Measurements from ENCODE around the gene LPIN1.

The LPIN1 gene

DNA sequence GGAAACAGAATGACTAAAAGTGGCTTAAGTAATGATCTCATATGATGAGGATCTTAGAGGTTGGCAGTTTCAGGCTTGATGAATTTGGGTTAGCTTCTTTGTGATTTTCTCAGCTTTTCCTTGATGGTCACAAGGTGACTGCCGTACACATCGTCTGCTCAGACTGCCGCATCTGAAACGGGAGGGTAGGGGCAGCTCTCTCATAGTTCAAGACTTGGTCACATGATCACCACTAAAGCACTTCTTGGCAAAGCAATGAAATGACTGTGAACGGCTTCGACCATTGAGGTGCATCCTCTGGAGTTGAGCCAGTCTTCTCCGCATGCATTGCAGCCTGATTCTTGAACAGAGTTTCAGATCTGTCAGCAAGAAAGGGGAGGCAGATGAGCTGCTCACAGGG lies 43.8 kb downstream of the LPIN1 start:
- H3K4me3 ChIP-seq (ENCODE audit: low read length), result no peak overlapping the region
- TF ChIP-seq EZH2phosphoT487 (IDR thresholded peaks at IDR 0.05; ENCODE audit: low read depth) (no peak), CTCF (IDR thresholded peaks at IDR 0.05; ENCODE audit: low read depth, low read length) (no peak)
- H3K79me2 ChIP-seq (ENCODE audit: low read length), result no peaks in the 10 kb centered on the region
- H2AFZ ChIP-seq (ENCODE audit: low read depth, low read length), result no peak overlapping the region
- H3K36me3 ChIP-seq (replicated peaks; ENCODE audit: low read depth, low read length), result peaks cover 54% of the 10 kb centered on the region
- no peaks in the 10 kb centered on the region for H3K9me3 ChIP-seq (ENCODE audit: insufficient read depth, low read length)
- no peak overlapping the region for H3K27ac ChIP-seq (ENCODE audit: low read length)
- H3K9ac ChIP-seq (ENCODE audit: low read length), result no peak overlapping the region
- no peak overlapping the region for H3K4me2 ChIP-seq (ENCODE audit: low read length)
- no peaks in the 10 kb centered on the region for H3K4me1 ChIP-seq (ENCODE audit: low read length)
- peaks cover 6% of the 10 kb centered on the region; the same call in 1 of the 2 replicates for H4K20me1 ChIP-seq (ENCODE audit: insufficient read depth, low read length)
- no peaks in the 10 kb centered on the region for H3K27me3 ChIP-seq (ENCODE audit: low read depth, low read length)

GRCh38 chr2:11795590-11795989 lies 49.2 kb downstream of the LPIN1 start:
- H3K4me3 ChIP-seq (ENCODE audit: low read length), result no peak overlapping the region
- H3K27ac ChIP-seq (ENCODE audit: low read length), result no peak overlapping the region
- no peaks in the 10 kb centered on the region for H3K9me3 ChIP-seq (ENCODE audit: insufficient read depth, low read length)
- H4K20me1 ChIP-seq (ENCODE audit: insufficient read depth, low read length), result 0 out of 2 replicates have a peak, but pooled peaks cover 3% of the 10 kb centered on the region
- no peak overlapping the region for H3K9ac ChIP-seq (ENCODE audit: low read length)
- peaks cover 53% of the 10 kb centered on the region for H3K36me3 ChIP-seq (replicated peaks; ENCODE audit: low read depth, low read length)
- no peaks in the 10 kb centered on the region for H3K79me2 ChIP-seq (ENCODE audit: low read length)
- H2AFZ ChIP-seq (ENCODE audit: low read depth, low read length), result no peak overlapping the region
- H3K4me1 ChIP-seq (ENCODE audit: low read length), result no peaks in the 10 kb centered on the region
- no peak for TF ChIP-seq CTCF (IDR thresholded peaks at IDR 0.05; ENCODE audit: low read depth, low read length)
- no peak for TF ChIP-seq EZH2phosphoT487 (IDR thresholded peaks at IDR 0.05; ENCODE audit: low read depth)
- H3K4me2 ChIP-seq (ENCODE audit: low read length), result no peak overlapping the region
- H3K27me3 ChIP-seq (ENCODE audit: low read depth, low read length), result no peaks in the 10 kb centered on the region

- Histone ChIP-seq H3K9ac (ENCODE audit: low read length) (no peak overlapping the region), H2AFZ (ENCODE audit: low read depth, low read length) (no peak overlapping the region), H3K36me3 (replicated peaks; ENCODE audit: low read depth, low read length) (peaks cover 45% of the 10 kb centered on the region), H3K9me3 (ENCODE audit: insufficient read depth, low read length) (no peaks in the 10 kb centered on the region), H3K79me2 (ENCODE audit: low read length) (no peaks in the 10 kb centered on the region), H3K4me2 (ENCODE audit: low read length) (no peak overlapping the region), H3K27ac (ENCODE audit: low read length) (no peak overlapping the region), H3K4me3 (ENCODE audit: low read length) (no peak overlapping the region), H4K20me1 (ENCODE audit: insufficient read depth, low read length) (0 out of 2 replicates have a peak, but pooled peaks cover 3% of the 10 kb centered on the region), H3K4me1 (ENCODE audit: low read length) (no peaks in the 10 kb centered on the region), H3K27me3 (ENCODE audit: low read depth, low read length) (no peaks in the 10 kb centered on the region)
- no peak for TF ChIP-seq CTCF (IDR thresholded peaks at IDR 0.05; ENCODE audit: low read depth, low read length)
- TF ChIP-seq EZH2phosphoT487 (IDR thresholded peaks at IDR 0.05; ENCODE audit: low read depth), result no peak
Measured at GRCh38 chr2:11796190-11797171, 50.0 kb downstream of the LPIN1 start.

DNA sequence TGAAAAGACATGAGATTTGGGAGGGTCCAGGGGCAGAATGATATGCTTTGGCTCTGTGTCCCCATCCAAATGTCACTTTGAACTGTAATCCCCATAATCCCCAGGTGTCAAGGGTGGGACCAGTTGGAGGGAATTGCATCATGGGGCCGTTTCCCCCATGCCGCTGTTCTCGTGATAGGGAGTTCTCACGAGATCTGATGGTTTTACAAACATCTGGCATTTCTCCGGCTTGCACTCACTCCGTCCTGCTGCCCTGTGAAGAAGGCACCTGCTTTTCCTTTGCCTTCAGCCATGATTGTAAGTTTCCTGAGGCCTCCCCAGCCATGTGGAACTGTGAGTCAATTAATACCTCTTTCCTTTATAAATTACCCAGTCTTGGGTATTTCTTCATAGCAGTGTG lies 51.4 kb downstream of the LPIN1 start:
- TF ChIP-seq EZH2phosphoT487 (IDR thresholded peaks at IDR 0.05; ENCODE audit: low read depth) (no peak), CTCF (IDR thresholded peaks at IDR 0.05; ENCODE audit: low read depth, low read length) (no peak)
- no peaks in the 10 kb centered on the region for H3K27me3 ChIP-seq (ENCODE audit: low read depth, low read length)
- peaks cover 35% of the 10 kb centered on the region for H3K36me3 ChIP-seq (replicated peaks; ENCODE audit: low read depth, low read length)
- H3K4me3 ChIP-seq (ENCODE audit: low read length), result no peak overlapping the region
- H3K4me1 ChIP-seq (ENCODE audit: low read length), result no peaks in the 10 kb centered on the region
- no peaks in the 10 kb centered on the region for H3K9me3 ChIP-seq (ENCODE audit: insufficient read depth, low read length)
- H2AFZ ChIP-seq (ENCODE audit: low read depth, low read length), result no peak overlapping the region
- H3K4me2 ChIP-seq (ENCODE audit: low read length), result no peak overlapping the region
- H4K20me1 ChIP-seq (ENCODE audit: insufficient read depth, low read length), result 0 out of 2 replicates have a peak, but pooled peaks cover 3% of the 10 kb centered on the region
- H3K79me2 ChIP-seq (ENCODE audit: low read length), result no peaks in the 10 kb centered on the region
- H3K9ac ChIP-seq (ENCODE audit: low read length), result no peak overlapping the region
- H3K27ac ChIP-seq (ENCODE audit: low read length), result no peak overlapping the region

Measured in OCI-LY3 (cell line).